Nephron (organoid): Measurements from ENCODE around the gene GDPD3.

Source experiments
- H3K27ac Mint-ChIP-seq, 3 experiments: 2 replicates each; pipeline ENCODE4 v1.8.0; 2020; ENCODE audit warnings: mixed read lengths in 3 of 3, mild to moderate bottlenecking in 2 of 3, moderate library complexity in 1 of 3
- H3K27me3 Mint-ChIP-seq: 2 replicates; pipeline ENCODE4 v1.8.0; 2021; ENCODE audit warnings: low read depth, mild to moderate bottlenecking, moderate library complexity, mixed read lengths
- H3K36me3 Mint-ChIP-seq: 2 replicates; pipeline ENCODE4 v1.8.0; 2020; ENCODE audit warnings: low read depth, mixed read lengths
- H3K4me1 Mint-ChIP-seq: 2 replicates; pipeline ENCODE4 v1.8.0; 2020; ENCODE audit warnings: mixed read lengths
- H3K4me3 Mint-ChIP-seq, 3 experiments: 2 replicates each; pipeline ENCODE4 v1.8.0; 2020; ENCODE audit warnings: mild to moderate bottlenecking in 3 of 3, mixed read lengths in 3 of 3, moderate library complexity in 2 of 3
- H3K9me3 Mint-ChIP-seq: 2 replicates; pipeline ENCODE4 v1.8.0; 2020; ENCODE audit warnings: mixed read lengths
- TF ChIP-seq, protein P1 (sequence below), 3 experiments: fragments of 200-600 bp; sonication (generic); IDR thresholded peaks; one replicate each; pipeline ENCODE4 v1.5.0; 2021; ENCODE audit warnings: antibody characterized with exemption in 3 of 3; ENCODE audit not compliant: unreplicated experiment in 3 of 3

Gene GDPD3

DNA sequence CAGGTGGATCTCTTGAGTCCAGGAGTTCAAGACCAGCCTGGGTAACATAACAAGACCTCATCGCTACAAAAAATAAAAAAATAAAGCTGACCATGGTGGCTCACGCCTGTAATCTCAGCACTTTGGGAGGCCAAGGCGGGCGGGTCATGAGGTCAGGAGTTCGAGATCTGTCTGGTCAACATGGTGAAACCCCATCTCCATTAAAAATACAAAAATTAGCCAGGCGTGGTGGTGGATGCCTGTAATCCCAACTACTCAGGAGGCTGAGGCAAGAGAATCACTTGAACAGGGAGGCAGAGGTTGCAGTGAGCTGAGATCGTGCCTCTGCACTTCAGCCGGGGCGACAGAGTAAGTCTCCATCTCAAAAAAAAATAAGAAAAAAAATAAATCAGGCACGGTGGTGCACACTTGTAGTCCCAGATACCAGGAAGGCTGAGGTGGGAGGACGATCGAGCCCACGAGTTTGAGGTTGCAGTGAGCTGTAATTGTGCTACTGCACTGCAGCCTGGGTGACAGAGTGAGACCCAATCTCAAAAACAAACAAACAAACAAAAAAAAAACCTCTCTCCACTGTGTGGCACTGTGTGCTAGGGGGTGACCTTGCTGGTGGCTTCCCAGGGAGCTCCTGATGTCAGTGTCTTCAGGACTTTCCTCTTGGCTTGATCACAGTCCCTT lies 29.5 kb upstream of the GDPD3 start:
- Mint-ChIP-seq H3K9me3 (peaks cover 4% of the 10 kb centered on the region), H3K27ac (no peak overlapping the region), H3K36me3 (no peaks in the 10 kb centered on the region), H3K4me1 (no peaks in the 10 kb centered on the region), H3K4me3 (no peak overlapping the region), H3K27me3 (peaks cover 8% of the 10 kb centered on the region)
- TF ChIP-seq, protein P1, sequence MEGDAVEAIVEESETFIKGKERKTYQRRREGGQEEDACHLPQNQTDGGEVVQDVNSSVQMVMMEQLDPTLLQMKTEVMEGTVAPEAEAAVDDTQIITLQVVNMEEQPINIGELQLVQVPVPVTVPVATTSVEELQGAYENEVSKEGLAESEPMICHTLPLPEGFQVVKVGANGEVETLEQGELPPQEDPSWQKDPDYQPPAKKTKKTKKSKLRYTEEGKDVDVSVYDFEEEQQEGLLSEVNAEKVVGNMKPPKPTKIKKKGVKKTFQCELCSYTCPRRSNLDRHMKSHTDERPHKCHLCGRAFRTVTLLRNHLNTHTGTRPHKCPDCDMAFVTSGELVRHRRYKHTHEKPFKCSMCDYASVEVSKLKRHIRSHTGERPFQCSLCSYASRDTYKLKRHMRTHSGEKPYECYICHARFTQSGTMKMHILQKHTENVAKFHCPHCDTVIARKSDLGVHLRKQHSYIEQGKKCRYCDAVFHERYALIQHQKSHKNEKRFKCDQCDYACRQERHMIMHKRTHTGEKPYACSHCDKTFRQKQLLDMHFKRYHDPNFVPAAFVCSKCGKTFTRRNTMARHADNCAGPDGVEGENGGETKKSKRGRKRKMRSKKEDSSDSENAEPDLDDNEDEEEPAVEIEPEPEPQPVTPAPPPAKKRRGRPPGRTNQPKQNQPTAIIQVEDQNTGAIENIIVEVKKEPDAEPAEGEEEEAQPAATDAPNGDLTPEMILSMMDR (IDR thresholded peaks at IDR 0.05; ENCODE audit: unreplicated experiment in 3 of 3): no peak

DNA sequence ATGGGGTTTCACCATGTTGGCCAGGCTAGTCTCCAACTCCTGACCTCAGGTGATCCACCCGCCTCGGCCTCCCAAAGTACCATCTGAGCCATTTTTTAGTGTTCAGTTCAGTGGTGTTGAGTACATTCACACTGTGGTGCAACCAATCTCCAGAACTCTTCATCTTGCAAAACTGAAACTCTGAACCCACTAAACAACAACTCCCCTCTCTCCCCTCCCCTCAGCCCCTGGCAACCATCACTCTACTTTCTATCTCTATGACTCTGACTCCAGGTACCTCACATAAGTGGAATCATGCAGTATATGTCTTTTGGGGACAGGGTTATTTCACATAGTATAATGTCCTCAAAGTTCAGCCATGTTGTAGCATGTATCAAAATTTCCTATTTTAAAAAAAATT lies 28.4 kb upstream of the GDPD3 start:
- Mint-ChIP-seq H3K27ac (no peak overlapping the region), H3K9me3 (peaks cover 4% of the 10 kb centered on the region), H3K4me3 (no peak overlapping the region), H3K27me3 (peaks cover 8% of the 10 kb centered on the region), H3K36me3 (no peaks in the 10 kb centered on the region), H3K4me1 (peaks cover 5% of the 10 kb centered on the region)
- TF ChIP-seq, protein P1 (IDR thresholded peaks at IDR 0.05; ENCODE audit: unreplicated experiment in 3 of 3): no peak

DNA sequence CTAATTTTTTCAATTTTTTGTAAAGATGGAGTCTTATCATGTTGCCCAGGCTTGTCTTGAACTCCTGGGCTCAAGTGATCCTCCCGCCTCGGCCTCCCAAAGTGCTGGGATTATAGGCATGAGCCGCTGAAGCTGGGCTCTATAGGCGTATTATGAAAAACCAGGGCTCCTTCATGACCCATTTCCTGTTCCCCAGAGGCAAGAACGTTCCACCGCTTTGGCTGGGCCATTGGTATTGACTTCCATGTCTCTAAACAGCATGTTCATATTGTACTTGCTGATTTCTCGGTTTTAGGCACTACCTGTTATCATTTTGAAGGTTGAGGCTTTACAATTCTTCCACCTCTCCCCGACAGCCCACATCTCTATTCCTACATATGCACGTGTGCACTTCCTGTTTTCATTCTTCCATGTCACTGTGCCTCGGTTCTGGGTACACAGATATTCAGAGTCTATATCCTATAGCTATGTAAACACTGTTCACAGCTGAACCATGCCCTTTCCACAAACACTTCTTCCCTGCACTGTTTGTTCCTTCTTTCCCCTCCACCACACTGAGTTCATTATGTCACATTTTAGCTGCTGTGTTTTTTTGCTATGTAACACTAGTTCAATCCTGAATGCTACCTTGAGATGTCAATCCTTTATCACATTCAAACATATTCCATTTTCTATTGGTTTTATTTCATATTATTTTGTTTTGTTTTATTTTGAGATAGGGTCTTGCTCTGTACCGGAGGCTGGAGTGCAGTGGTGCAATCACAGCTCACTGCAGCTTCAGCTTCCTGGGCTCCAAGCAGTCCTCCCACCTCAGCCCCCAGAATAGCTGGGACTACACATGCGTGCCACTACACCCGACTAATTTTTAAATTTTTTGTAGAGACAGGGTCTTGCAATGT lies 26.5 kb upstream of the GDPD3 start:
- no peaks in the 10 kb centered on the region for H3K9me3 Mint-ChIP-seq
- H3K4me3 Mint-ChIP-seq: no peak overlapping the region
- no peak overlapping the region for H3K27ac Mint-ChIP-seq
- H3K27me3 Mint-ChIP-seq: peaks cover 8% of the 10 kb centered on the region
- TF ChIP-seq, protein P1 (IDR thresholded peaks at IDR 0.05; ENCODE audit: unreplicated experiment in 3 of 3): no peak
- H3K36me3 Mint-ChIP-seq: no peaks in the 10 kb centered on the region
- H3K4me1 Mint-ChIP-seq: peaks cover 5% of the 10 kb centered on the region

DNA sequence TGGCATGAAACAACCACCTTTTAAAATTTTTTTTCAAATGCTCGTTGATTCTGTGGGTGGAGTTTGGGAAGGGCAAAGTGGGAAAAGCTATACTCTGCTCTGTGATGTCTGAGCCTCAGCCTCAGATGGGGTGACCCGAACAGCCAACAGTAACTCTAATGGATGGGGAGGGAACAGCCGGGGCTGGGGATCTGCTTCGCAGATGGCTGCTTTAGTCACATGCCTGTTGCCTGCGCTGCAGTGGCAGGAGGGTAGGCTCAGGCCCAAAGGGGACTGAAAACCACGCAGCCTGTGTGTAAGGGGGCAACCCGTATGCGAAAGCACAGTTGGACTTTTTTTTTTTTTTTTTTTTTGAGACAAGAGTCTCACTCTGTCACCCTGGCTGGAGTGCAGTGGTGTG lies 24.6 kb upstream of the GDPD3 start:
- Mint-ChIP-seq H3K9me3 (no peaks in the 10 kb centered on the region), H3K27ac (no peak overlapping the region), H3K27me3 (peaks cover 4% of the 10 kb centered on the region), H3K4me1 (peaks cover 5% of the 10 kb centered on the region), H3K36me3 (no peaks in the 10 kb centered on the region), H3K4me3 (no peak overlapping the region)
- TF ChIP-seq, protein P1 (IDR thresholded peaks at IDR 0.05; ENCODE audit: unreplicated experiment in 3 of 3): no peak

DNA sequence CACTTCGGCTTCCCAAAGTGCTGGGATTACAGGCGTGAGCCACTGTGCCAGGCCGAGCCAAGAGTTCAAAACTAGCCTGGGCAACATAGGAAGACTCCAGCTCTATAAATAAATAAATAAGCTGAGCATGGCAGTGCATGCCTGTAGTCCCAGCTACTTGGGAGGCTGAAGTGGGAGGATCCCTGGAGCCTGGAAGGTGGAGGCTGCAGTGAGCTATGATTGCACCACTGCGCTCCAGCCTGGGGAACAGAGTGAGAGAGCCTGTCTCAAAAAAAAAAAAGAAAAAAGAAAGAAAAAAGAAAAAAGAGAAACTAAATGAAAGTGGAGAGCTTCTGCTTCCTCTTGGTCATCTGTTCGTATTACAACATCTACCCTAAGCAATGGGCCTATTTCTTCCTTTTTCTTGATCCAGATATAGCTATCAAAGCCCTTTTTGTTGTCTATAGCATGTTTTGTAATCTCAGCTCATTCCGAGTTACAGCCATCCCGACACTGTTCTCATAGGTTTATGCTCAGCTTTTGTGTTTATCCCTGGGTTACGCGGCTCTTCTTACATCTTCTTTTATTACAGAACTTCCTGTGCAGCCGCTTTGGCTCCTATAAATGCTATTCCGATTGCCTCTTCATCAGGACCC lies 23.8 kb upstream of the GDPD3 start:
- no peaks in the 10 kb centered on the region for H3K27me3 Mint-ChIP-seq
- no peaks in the 10 kb centered on the region for H3K9me3 Mint-ChIP-seq
- H3K27ac Mint-ChIP-seq: peak overlapping the region in 1 of 3 experiments; percentile 21
- H3K4me1 Mint-ChIP-seq: peaks cover 9% of the 10 kb centered on the region
- no peak overlapping the region for H3K4me3 Mint-ChIP-seq
- no peaks in the 10 kb centered on the region for H3K36me3 Mint-ChIP-seq
- TF ChIP-seq, protein P1 (IDR thresholded peaks at IDR 0.05; ENCODE audit: unreplicated experiment in 3 of 3): no peak
